CD4-positive, alpha-beta T cell (primary cell): Measurements from ENCODE around the gene FNIP2. TPM values are rescaled to one million over a fixed set of nuclear protein-coding genes. Genes with fewer than 3 reads are reported as not detected.
"Not testable (repeated sequence)": the region's sequence is repeated elsewhere in the genome, so short reads cannot be mapped to it uniquely, and the experiment has no call there.

ENCODE experiments used
- ATAC-seq: fragments of 200-7000 bp; cut with Tn5 transposase; one replicate; pipeline ENCODE4 v1.10.0; 2022; ENCODE audit warnings: mild to moderate bottlenecking; ENCODE audit not compliant: poor library complexity
- CTCF ChIA-PET: fragments of 350-600 bp; sonication (Branson Sonifier 250); formaldehyde crosslinking; loops from one replicate; lab custom pipeline; 2021; ENCODE audit warnings: antibody characterized with exemption, inconsistent platforms; lab: Charles Lee
- POLR2A ChIA-PET: fragments of 350-600 bp; sonication (Branson Sonifier 250); formaldehyde crosslinking; loops from one replicate; lab custom pipeline; 2021; ENCODE audit warnings: antibody characterized with exemption, inconsistent platforms; lab: Charles Lee
- DNase-seq, 14 experiments: peaks; one replicate each; pipeline ENCODE4 v3.0.0-alpha.2; 2013 to 2020; ENCODE audit warnings: mixed read lengths in 2 of 14
- H3K27ac ChIP-seq, 2 donors: one replicate each; pipeline versions ENCODE4 v1.5.1 to v1.7.0; 2013; ENCODE audit warnings: low read length in 2 of 2, low read depth in 1 of 2, mild to moderate bottlenecking in 1 of 2
- H3K27me3 ChIP-seq, 2 experiments: 1 replicate in 1 of 2; 2 replicates in 1 of 2; pipeline versions ENCODE4 v1.6.1 to v1.7.0; 2013; ENCODE audit warnings: low read length in 2 of 2, control low read depth in 1 of 2, mild to moderate bottlenecking in 1 of 2, moderate library complexity in 1 of 2; ENCODE audit not compliant: insufficient read depth in 2 of 2, control insufficient read depth in 1 of 2
- H3K36me3 ChIP-seq: one replicate; pipeline ENCODE4 v1.6.1; 2013; ENCODE audit warnings: low read length, control low read depth; ENCODE audit not compliant: insufficient read depth
- H3K4me1 ChIP-seq: one replicate; pipeline ENCODE4 v1.6.1; 2013; ENCODE audit warnings: low read length, control low read depth; ENCODE audit not compliant: insufficient read depth
- H3K4me3 ChIP-seq: one replicate; pipeline ENCODE4 v1.5.1; 2013; ENCODE audit warnings: mild to moderate bottlenecking, low read length, moderate library complexity
- H3K9me3 ChIP-seq, 2 experiments: 1 replicate in 1 of 2; 2 replicates in 1 of 2; pipeline versions ENCODE4 v1.6.1 to v1.7.0; 2013; ENCODE audit warnings: low read length in 2 of 2, mild to moderate bottlenecking in 2 of 2, control low read depth in 1 of 2, moderate library complexity in 1 of 2; ENCODE audit not compliant: control insufficient read depth in 1 of 2, insufficient read depth in 1 of 2
- H3K27ac Mint-ChIP-seq: one replicate; pipeline ENCODE4 v1.8.0; 2020; ENCODE audit warnings: mixed read lengths
- H3K27me3 Mint-ChIP-seq: one replicate; pipeline ENCODE4 v1.8.0; 2021; ENCODE audit warnings: mixed read lengths
- H3K36me3 Mint-ChIP-seq: one replicate; pipeline ENCODE4 v1.8.0; 2021; ENCODE audit warnings: low read depth, mixed read lengths
- H3K4me1 Mint-ChIP-seq: one replicate; pipeline ENCODE4 v1.8.0; 2021; ENCODE audit warnings: low read depth, mixed read lengths
- H3K4me3 Mint-ChIP-seq: one replicate; pipeline ENCODE4 v1.8.0; 2020; ENCODE audit warnings: mild to moderate bottlenecking, mixed read lengths
- H3K9me3 Mint-ChIP-seq: one replicate; pipeline ENCODE4 v1.8.0; 2020; ENCODE audit warnings: mixed read lengths
- intact Hi-C, 2 experiments: fragments of 100-400 bp; cut with DNase I in 1 of 2; cut with micrococcal nuclease in 1 of 2; formaldehyde crosslinking; loops; one replicate each; pipeline versions ENCODE4 v1.15.1 to v1.9.0; 2023 to 2025; cut with DNase I, micrococcal nuclease
- total RNA-seq, 174 experiments: library from RNA in 2 of 174; stranded (reverse) in 2 of 174; gene quantifications; one replicate each; pipeline ENCODE4 v1.2.3 and lab custom pipeline; 2021 to 2026
- TF ChIP-seq, protein P1 (sequence below): fragments of 200-600 bp; IDR thresholded peaks from one replicate; pipeline ENCODE4 v1.8.0; 2022; ENCODE audit warnings: antibody characterized with exemption, mild to moderate bottlenecking

The FNIP2 gene
- total RNA-seq, 2 experiments from 2014 or later, result 7.5 to 7.7 TPM

GRCh38 chr4:158758142-158758541, 10.7 kb upstream of the FNIP2 start:
- CTCF ChIA-PET, result no interaction called here
- H3K9me3 Mint-ChIP-seq, result peaks cover 2% of the 10 kb centered on the region
- Histone ChIP-seq H3K27me3 (no peaks in the 10 kb centered on the region), H3K9me3 (no peaks in the 10 kb centered on the region), H3K27ac (no peak overlapping the region), H3K4me3 (no peak overlapping the region), H3K4me1 (no peaks in the 10 kb centered on the region), H3K36me3 (no peaks in the 10 kb centered on the region)
- DNase-seq (no peak), ATAC-seq (no peak)
- peaks cover 4% of the 10 kb centered on the region for H3K27me3 Mint-ChIP-seq
- H3K36me3 Mint-ChIP-seq, result no peaks in the 10 kb centered on the region
- intact Hi-C loops, result no loop called here
- H3K27ac Mint-ChIP-seq, result no peak overlapping the region
- no peak overlapping the region for H3K4me3 Mint-ChIP-seq
- POLR2A ChIA-PET, result no interaction called here
- TF ChIP-seq, protein P1, sequence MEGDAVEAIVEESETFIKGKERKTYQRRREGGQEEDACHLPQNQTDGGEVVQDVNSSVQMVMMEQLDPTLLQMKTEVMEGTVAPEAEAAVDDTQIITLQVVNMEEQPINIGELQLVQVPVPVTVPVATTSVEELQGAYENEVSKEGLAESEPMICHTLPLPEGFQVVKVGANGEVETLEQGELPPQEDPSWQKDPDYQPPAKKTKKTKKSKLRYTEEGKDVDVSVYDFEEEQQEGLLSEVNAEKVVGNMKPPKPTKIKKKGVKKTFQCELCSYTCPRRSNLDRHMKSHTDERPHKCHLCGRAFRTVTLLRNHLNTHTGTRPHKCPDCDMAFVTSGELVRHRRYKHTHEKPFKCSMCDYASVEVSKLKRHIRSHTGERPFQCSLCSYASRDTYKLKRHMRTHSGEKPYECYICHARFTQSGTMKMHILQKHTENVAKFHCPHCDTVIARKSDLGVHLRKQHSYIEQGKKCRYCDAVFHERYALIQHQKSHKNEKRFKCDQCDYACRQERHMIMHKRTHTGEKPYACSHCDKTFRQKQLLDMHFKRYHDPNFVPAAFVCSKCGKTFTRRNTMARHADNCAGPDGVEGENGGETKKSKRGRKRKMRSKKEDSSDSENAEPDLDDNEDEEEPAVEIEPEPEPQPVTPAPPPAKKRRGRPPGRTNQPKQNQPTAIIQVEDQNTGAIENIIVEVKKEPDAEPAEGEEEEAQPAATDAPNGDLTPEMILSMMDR, result no peak
- no peaks in the 10 kb centered on the region for H3K4me1 Mint-ChIP-seq

GRCh38 chr4:158758703-158759102, 10.1 kb upstream of the FNIP2 start:
- Histone ChIP-seq H3K36me3 (no peaks in the 10 kb centered on the region), H3K4me1 (no peaks in the 10 kb centered on the region), H3K27me3 (no peaks in the 10 kb centered on the region), H3K27ac (no peak overlapping the region), H3K9me3 (no peaks in the 10 kb centered on the region), H3K4me3 (no peak overlapping the region)
- TF ChIP-seq, protein P1, result no peak
- no peak overlapping the region for H3K4me3 Mint-ChIP-seq
- CTCF ChIA-PET, result no interaction called here
- intact Hi-C loops, result no loop called here
- peaks cover 4% of the 10 kb centered on the region for H3K27me3 Mint-ChIP-seq
- H3K4me1 Mint-ChIP-seq, result no peaks in the 10 kb centered on the region
- POLR2A ChIA-PET, result no interaction called here
- DNase-seq, result no peak
- no peaks in the 10 kb centered on the region for H3K36me3 Mint-ChIP-seq
- H3K27ac Mint-ChIP-seq, result no peak overlapping the region
- peaks cover 2% of the 10 kb centered on the region for H3K9me3 Mint-ChIP-seq
- ATAC-seq, result no peak

DNA sequence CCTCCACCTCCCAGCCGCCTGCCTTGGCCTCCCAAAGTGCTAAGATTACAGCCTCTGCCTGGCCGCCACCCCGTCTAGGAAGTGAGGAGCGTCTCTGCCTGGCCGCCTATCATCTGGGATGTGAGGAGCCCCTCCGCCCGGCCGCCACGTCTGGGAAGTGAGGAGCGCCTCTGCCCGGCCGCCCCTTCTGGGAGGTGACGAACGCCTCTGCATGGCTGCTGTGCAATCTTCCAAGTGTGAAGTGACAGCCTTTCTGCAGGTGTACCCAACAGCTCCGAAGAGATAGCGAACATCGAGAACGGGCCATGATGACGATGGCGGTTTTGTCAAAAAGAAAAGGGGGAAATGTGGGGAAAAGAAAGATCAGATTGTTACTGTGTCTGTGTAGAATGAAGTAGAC, 9.3 kb upstream of the FNIP2 start:
- DNase-seq, H3K36me3 ChIP-seq, intact Hi-C loops, H3K27ac ChIP-seq, H3K9me3 Mint-ChIP-seq, H3K4me3 Mint-ChIP-seq, H3K9me3 ChIP-seq, H3K4me3 ChIP-seq, H3K27ac Mint-ChIP-seq, H3K36me3 Mint-ChIP-seq, ATAC-seq, H3K4me1 Mint-ChIP-seq, H3K27me3 Mint-ChIP-seq, H3K27me3 ChIP-seq, H3K4me1 ChIP-seq, POLR2A ChIA-PET, CTCF ChIA-PET: not testable (repeated sequence)

GRCh38 chr4:158760866-158761265, 8.0 kb upstream of the FNIP2 start:
- no peak for DNase-seq
- peaks cover 2% of the 10 kb centered on the region for H3K9me3 Mint-ChIP-seq
- H3K27me3 Mint-ChIP-seq, result peaks cover 4% of the 10 kb centered on the region
- no peaks in the 10 kb centered on the region for H3K9me3 ChIP-seq
- no peak overlapping the region for H3K4me3 ChIP-seq
- ATAC-seq, result no peak
- no peaks in the 10 kb centered on the region for H3K27me3 ChIP-seq
- TF ChIP-seq, protein P1, result no peak
- H3K36me3 Mint-ChIP-seq, result no peaks in the 10 kb centered on the region
- H3K4me1 Mint-ChIP-seq, result no peaks in the 10 kb centered on the region
- H3K27ac Mint-ChIP-seq, result no peak overlapping the region
- H3K27ac ChIP-seq, result no peak overlapping the region
- intact Hi-C loops, result no loop called here
- CTCF ChIA-PET, result no interaction called here
- POLR2A ChIA-PET, result no interaction called here
- H3K4me1 ChIP-seq, result no peaks in the 10 kb centered on the region
- H3K36me3 ChIP-seq, result no peaks in the 10 kb centered on the region
- H3K4me3 Mint-ChIP-seq, result no peak overlapping the region
